Keratinocyte (primary cell): ENCODE results near the gene MYO1D.

ENCODE experiments used
- CTCF ChIP-seq, 3 experiments: IDR thresholded peaks in 1 of 3; conservative IDR thresholded peaks in 1 of 3; optimal IDR thresholded peaks in 1 of 3; 2 replicates in 2 of 3; 3 replicates in 1 of 3; pipeline versions ENCODE3 to v1.5.1; 2011; ENCODE audit warnings: low read length in 3 of 3, mild to moderate bottlenecking in 3 of 3, moderate library complexity in 2 of 3, control low read depth in 1 of 3, inconsistent platforms in 1 of 3; ENCODE audit not compliant: insufficient read depth in 2 of 3; ENCODE audit errors: extremely low read depth in 1 of 3
- EZH2 ChIP-seq: IDR thresholded peaks from one replicate; pipeline ENCODE4 v1.6.1; 2012; ENCODE audit warnings: inconsistent platforms, mild to moderate bottlenecking, low read length, moderate library complexity

GRCh38 chr17:32913593-32913992, 36.7 kb upstream of the MYO1D start:
- TF ChIP-seq CTCF (optimal IDR thresholded peaks at IDR 0.05 in 1 of 3, IDR thresholded peaks at IDR 0.05 in 1 of 3, conservative IDR thresholded peaks at IDR 0.05 in 1 of 3; ENCODE audit: extremely low read depth in 1 of 3, insufficient read depth in 2 of 3, low read length in 3 of 3) (no peak), EZH2 (no peak)
